Mucosa of descending colon (tissue), 3 donors: ENCODE results near the gene C1RL. TPM values are rescaled to one million over a fixed set of nuclear protein-coding genes. Genes with fewer than 3 reads are reported as not detected.

ENCODE experiments used
- ATAC-seq: fragments of 200-7000 bp; cut with Tn5 transposase; one replicate; pipeline ENCODE4 v1.9.1; 2020; ENCODE audit warnings: mild to moderate bottlenecking, moderate library complexity
- DNase-seq, 3 donors: peaks; one replicate each; pipeline ENCODE4 v3.0.0-alpha.2; 2020
- H3K36me3 ChIP-seq: fragments of 200-600 bp; one replicate; pipeline ENCODE4 v1.8.0; 2021; ENCODE audit warnings: low read depth, mild to moderate bottlenecking
- H3K4me1 ChIP-seq: fragments of 200-600 bp; one replicate; pipeline ENCODE4 v1.8.0; 2021; ENCODE audit warnings: low read depth, mild to moderate bottlenecking
- H3K4me3 ChIP-seq: fragments of 200-600 bp; one replicate; pipeline ENCODE4 v1.8.0; 2021; ENCODE audit warnings: mild to moderate bottlenecking
- H3K9me3 ChIP-seq: fragments of 200-600 bp; one replicate; pipeline ENCODE4 v1.8.0; 2021; ENCODE audit warnings: mild to moderate bottlenecking
- CTCF ChIP-seq: fragments of 200-600 bp; IDR thresholded peaks from one replicate; pipeline ENCODE4 v1.8.0; 2022; ENCODE audit warnings: antibody characterized with exemption, mild to moderate bottlenecking
- intact Hi-C, 2 donors: fragments of 100-400 bp; cut with DNase I in 1 of 2; cut with micrococcal nuclease in 1 of 2; formaldehyde crosslinking; loops; one replicate each; pipeline versions ENCODE4 v1.11.0 to v1.11.1; 2022; cut with DNase I, micrococcal nuclease
- total RNA-seq, 3 donors: library from RNA; stranded (reverse); fragmentation: NEBNext Ultra II Directional in 2 of 3; extraction: Animal tissue kit (Norgen Biotek cat#: 25700) in 2 of 3; gene quantifications; one replicate each; pipeline versions ENCODE4 v1.2.1 to v1.2.4, GENCODE V29; 2021 to 2023
- donor health status: DM: no; HTN: no; CAD: no; lungs with moderate emphysema.
- donor health status: DM: no; HTN: no; CAD: no.
- donor health status: DM: no; HTN: yes; CAD: no.

Gene C1RL
- total RNA-seq, 3 donors from 2014 or later = 47.5 to 61.4 (median 49.4) TPM

GRCh38 chr12:7123806-7124522, 14.9 kb upstream of the C1RL start:
- intact Hi-C loops = no loop called here
- TF ChIP-seq CTCF = no peak
- H3K4me1 ChIP-seq = no peaks in the 10 kb centered on the region
- no peaks in the 10 kb centered on the region for H3K36me3 ChIP-seq
- no peak for DNase-seq
- no peak overlapping the region for H3K4me3 ChIP-seq
- H3K9me3 ChIP-seq = no peaks in the 10 kb centered on the region
- no peak for ATAC-seq

- Histone ChIP-seq H3K36me3 (no peaks in the 10 kb centered on the region), H3K4me3 (no peak overlapping the region), H3K4me1 (no peaks in the 10 kb centered on the region), H3K9me3 (no peaks in the 10 kb centered on the region)
- TF ChIP-seq CTCF = no peak
- peak; percentile 19 for ATAC-seq
- intact Hi-C loops = no loop called here
- DNase-seq = no peak
Observed at GRCh38 chr12:7122811-7123769, 14.1 kb upstream of the C1RL start.

- Histone ChIP-seq H3K4me1 (no peaks in the 10 kb centered on the region), H3K36me3 (no peaks in the 10 kb centered on the region), H3K9me3 (no peaks in the 10 kb centered on the region), H3K4me3 (no peak overlapping the region)
- TF ChIP-seq CTCF = no peak
- intact Hi-C loops = no loop called here
- no peak for DNase-seq
- no peak for ATAC-seq
Observed at GRCh38 chr12:7121324-7121723, 12.3 kb upstream of the C1RL start.

GRCh38 chr12:7120166-7120565, 11.2 kb upstream of the C1RL start:
- Histone ChIP-seq H3K9me3 (no peaks in the 10 kb centered on the region), H3K36me3 (no peaks in the 10 kb centered on the region), H3K4me3 (no peak overlapping the region), H3K4me1 (no peaks in the 10 kb centered on the region)
- no peak for DNase-seq
- ATAC-seq = no peak
- TF ChIP-seq CTCF = no peak
- intact Hi-C loops = no loop called here

DNA sequence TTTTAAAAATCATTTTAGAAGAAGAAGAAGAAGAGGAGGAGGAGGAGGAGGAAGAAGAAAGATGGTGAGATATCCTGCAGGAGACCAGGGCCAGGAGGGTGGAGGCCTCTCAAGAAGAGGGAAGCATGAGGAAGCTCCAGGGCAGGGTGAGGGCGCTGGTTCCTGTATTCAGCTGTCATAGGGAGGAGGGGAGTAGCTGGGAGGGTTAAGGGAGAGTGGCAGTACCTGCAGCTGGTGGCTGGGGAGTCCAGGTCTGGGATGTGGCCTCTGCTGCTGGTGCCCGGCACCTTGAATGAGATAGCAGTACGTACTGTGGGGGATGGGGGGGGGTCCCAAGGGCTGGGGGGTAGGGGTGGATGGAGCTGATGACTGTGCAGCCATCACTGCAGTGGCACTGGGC, 9.9 kb upstream of the C1RL start:
- intact Hi-C loops = no loop called here
- ATAC-seq (no peak), DNase-seq (no peak)
- TF ChIP-seq CTCF = no peak
- no peaks in the 10 kb centered on the region for H3K9me3 ChIP-seq
- no peak overlapping the region for H3K4me3 ChIP-seq
- H3K4me1 ChIP-seq = no peaks in the 10 kb centered on the region
- no peaks in the 10 kb centered on the region for H3K36me3 ChIP-seq
